ENCODE data around the gene SMPD4. TPM values are rescaled to one million over a fixed set of nuclear protein-coding genes. Genes with fewer than 3 reads are reported as not detected.

SMPD4 gene
- 29.9 and 39.4 TPM in 2 replicates for total RNA-seq

GRCh38 chr2:130181325-130181879, at the start of gene SMPD4:
Gene SMPD4, minus strand, starts transcription at chr2:130181602. Its CDS starts 5,010 bp downstream, at chr2:130176592.

DNA sequence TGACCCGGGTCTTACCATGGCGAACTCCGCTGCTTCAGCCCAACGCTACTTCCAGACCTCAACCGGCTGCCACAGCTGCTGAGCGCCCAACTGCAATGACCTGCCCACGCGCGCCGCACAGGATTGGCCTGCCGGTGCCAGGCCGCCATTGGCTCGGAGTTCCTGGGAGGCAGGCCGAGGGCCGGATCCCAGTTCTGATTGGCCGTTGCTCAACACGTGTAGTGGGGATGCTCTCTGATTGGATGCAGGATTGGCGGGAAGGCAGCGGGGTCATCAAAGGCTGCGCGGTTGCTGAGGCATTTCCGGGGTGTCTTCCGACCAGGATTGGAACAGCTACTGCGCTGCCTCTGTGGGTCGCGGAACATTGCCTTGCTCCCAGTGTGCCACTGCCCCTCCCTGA, 16.9 kb upstream of the SMPD4 start, which contains the start of gene TUBA3E:
TUBA3E (minus strand) TSS at position 97 of the 400 bp plus-strand sequence; CDS start at position 18, 79 bp downstream.

DNA sequence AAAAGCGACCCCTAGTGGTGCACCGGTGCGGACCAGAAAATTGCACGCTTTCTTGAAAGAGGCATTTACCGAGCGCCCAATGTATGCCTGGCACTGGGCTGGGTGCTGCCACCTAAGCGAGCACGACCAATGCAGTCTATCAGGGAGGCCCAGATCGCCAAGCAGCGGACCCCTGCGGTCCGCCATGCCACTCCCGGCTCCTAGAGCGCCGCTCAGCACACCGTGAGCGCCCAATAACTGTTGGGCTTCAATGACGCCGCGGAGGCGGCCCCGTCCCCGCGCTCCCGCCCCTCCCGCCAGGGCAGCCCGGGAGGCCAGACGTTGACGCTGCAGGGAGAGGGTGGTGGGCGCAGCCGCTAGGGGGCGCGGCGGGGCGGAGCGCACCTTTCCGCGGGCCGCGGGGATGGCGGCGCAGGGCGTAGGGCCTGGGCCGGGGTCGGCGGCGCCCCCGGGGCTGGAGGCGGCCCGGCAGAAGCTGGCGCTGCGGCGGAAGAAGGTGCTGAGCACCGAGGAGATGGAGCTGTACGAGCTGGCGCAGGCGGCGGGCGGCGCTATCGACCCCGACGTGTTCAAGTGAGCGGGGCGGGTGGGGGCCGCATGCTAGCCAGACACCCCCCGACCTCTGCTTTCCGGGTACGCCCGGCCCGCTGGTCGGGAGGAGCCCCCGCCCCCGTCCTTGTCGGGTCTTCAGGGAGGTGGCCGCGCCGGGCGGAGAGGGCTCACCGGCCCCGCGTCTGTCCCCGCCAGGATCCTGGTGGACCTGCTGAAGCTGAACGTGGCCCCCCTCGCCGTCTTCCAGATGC, 679 bp upstream of the SMPD4 start, which contains the start of gene MZT2B:
MZT2B (plus strand) TSS at position 383 of the 803 bp plus-strand sequence; CDS start at position 404, 21 bp downstream.

GRCh38 chr2:130145006-130145414, 36.4 kb downstream of the SMPD4 start, which contains the start of gene CCDC74B:
Gene CCDC74B, minus strand, starts transcription at chr2:130145112. Its CDS starts 116 bp downstream, at chr2:130144996.

GRCh38 chr2:130129120-130129829, 52.1 kb downstream of the SMPD4 start, which contains the start of gene POTEF:
Gene POTEF, minus strand, starts transcription at chr2:130129222. Its CDS starts 8,707 bp downstream, at chr2:130120515.

Other genes starting within 250 kb of the SMPD4 start
- gene RAB6C, start 201.9 kb downstream of the SMPD4 start, total RNA-seq = not detected in 2 replicates
- not detected in 2 replicates for gene POTEF, start 52.4 kb downstream of the SMPD4 start, total RNA-seq
- gene CCDC74B, start 36.5 kb downstream of the SMPD4 start, total RNA-seq = 2.0 and 28.4 TPM in 2 replicates
- gene MZT2B, start 660 bp upstream of the SMPD4 start, total RNA-seq = 256 and 275 TPM in 2 replicates
- not detected in 2 replicates for gene TUBA3E, start 16.8 kb upstream of the SMPD4 start, total RNA-seq
- gene IMP4, start 161.3 kb upstream of the SMPD4 start, total RNA-seq = 71.8 and 94.4 TPM in 2 replicates
- 20.0 and 21.7 TPM in 2 replicates for gene PTPN18, start 174.5 kb upstream of the SMPD4 start, total RNA-seq

All from pericardium fibroblast (primary cell).